ENCODE measurements around the gene LSM10. TPM values are rescaled to one million over a fixed set of nuclear protein-coding genes. Genes with fewer than 3 reads are reported as not detected.

LSM10 gene
- 32.3 and 36.4 TPM in 2 replicates for total RNA-seq (ENCODE audit: low replicate concordance)
- long read RNA-seq, transcript LSM10-201 (2 exons, 850 nt): major isoform, 11 of 13 reads
- long read RNA-seq, partial matches to known transcripts: 0 of 13 reads
- long read RNA-seq, other reads (novel, unspliced or antisense): 2 of 13 reads

DNA sequence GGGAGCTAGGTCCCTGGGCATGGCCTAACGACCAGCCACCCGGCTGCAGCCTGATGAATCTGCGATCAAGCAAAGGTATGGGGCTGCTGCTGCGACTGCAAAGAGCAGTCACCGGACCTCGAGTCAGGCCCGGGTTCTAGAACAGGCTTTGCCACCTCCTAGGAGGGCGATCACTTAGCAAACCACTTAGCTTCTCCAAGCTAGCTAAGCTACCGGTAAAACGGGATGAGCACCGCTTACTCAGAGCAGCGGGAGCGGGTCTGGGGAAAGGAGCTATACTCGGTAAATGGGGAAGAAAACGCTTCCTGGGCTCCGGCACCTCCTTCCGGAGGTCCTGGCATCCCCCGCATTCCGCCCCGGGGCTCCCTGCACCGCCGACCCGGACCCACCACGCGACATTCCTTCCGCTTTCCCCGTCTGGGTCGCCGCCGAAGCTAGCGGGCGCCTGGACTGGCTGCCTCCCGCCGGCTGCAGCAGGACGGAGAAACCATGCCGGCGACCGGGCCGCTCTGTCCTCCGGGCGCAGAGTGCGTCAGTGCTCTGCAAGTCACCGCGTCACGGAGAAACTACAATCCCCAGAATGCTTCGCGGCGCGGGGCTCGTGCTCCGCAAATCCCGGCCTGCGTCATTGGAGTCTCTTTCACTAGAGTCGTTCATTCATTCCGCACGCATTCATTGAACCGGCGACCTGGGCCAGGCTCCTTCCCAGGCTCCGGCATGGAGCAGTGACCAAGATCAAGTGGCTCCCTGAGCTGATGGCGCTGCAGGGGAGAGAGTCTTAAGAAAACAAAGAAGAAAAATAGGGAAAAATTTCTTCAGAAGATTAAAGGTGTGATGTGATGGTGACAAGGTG is at the start of gene LSM10:
Gene LSM10, minus strand, starts transcription at position 531 of the 853 bp plus-strand sequence. CDS start 3,779 bp downstream, outside the sequence.
- DNase-seq (ENCODE audit: extremely low spot score, unreplicated experiment): peak; percentile 89
- TF ChIP-seq, protein P1, sequence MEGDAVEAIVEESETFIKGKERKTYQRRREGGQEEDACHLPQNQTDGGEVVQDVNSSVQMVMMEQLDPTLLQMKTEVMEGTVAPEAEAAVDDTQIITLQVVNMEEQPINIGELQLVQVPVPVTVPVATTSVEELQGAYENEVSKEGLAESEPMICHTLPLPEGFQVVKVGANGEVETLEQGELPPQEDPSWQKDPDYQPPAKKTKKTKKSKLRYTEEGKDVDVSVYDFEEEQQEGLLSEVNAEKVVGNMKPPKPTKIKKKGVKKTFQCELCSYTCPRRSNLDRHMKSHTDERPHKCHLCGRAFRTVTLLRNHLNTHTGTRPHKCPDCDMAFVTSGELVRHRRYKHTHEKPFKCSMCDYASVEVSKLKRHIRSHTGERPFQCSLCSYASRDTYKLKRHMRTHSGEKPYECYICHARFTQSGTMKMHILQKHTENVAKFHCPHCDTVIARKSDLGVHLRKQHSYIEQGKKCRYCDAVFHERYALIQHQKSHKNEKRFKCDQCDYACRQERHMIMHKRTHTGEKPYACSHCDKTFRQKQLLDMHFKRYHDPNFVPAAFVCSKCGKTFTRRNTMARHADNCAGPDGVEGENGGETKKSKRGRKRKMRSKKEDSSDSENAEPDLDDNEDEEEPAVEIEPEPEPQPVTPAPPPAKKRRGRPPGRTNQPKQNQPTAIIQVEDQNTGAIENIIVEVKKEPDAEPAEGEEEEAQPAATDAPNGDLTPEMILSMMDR (conservative IDR thresholded peaks at IDR 0.05): no peak
- H3K9me3 Mint-ChIP-seq: no peaks in the 10 kb centered on the region
- H3K4me3 Mint-ChIP-seq: peak within 1 kb of the TSS; percentile 98
- H3K27ac Mint-ChIP-seq: peak within 1 kb of the TSS; percentile 97
- peaks cover 27% of the 10 kb centered on the region for H3K4me1 Mint-ChIP-seq (ENCODE audit: unreplicated experiment)
- no peaks in the 10 kb centered on the region for H3K27me3 Mint-ChIP-seq
- peaks cover 3% of the 10 kb centered on the region for H3K36me3 Mint-ChIP-seq

DNA sequence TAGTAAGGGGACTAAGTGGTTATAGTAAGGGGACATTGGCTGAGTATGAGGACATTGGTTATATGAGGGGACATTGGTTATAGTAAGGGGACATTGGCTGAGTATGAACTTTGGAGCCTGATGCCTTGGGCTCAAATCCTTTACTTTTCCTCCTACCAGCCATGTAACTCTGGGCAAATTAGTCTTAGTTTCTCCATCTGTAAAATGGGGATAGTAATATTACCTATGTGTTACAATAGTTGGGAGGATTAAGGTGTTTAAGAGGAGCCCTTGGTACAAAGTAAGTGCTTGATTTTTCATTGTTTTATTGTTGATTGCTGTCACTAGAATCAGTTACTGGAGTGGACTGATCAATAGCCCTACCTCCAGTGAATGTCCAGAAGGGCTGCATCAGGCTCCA is 49.7 kb upstream of the LSM10 start:
- no peaks in the 10 kb centered on the region for H3K36me3 Mint-ChIP-seq
- no peaks in the 10 kb centered on the region for H3K9me3 Mint-ChIP-seq
- no peaks in the 10 kb centered on the region for H3K27me3 Mint-ChIP-seq
- H3K27ac Mint-ChIP-seq: no peak overlapping the region
- TF ChIP-seq, protein P1 (conservative IDR thresholded peaks at IDR 0.05): no peak
- no peak overlapping the region for H3K4me3 Mint-ChIP-seq
- H3K4me1 Mint-ChIP-seq (ENCODE audit: unreplicated experiment): peaks cover 29% of the 10 kb centered on the region
- no peak for DNase-seq (ENCODE audit: extremely low spot score, unreplicated experiment)

DNA sequence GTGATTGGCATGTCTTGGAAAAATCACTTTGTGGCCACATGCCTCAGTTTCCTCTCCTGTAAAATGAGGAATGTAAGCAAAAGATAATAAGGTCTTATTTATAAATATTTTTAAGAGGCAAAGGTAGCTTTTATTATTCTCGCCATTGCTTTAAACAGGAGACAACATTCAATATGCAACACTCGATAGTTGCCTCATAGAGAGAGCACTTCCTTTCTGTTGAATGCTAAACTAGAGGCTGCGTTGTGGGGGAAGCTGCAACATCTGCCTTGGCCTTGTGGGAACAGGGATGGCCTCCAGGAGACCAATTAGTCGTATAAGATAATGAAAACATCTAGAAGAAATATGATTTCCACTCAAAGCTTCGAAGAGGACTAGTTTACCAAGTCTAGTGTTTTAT is 49.0 kb upstream of the LSM10 start:
- H3K27ac Mint-ChIP-seq: no peak overlapping the region
- no peaks in the 10 kb centered on the region for H3K36me3 Mint-ChIP-seq
- no peaks in the 10 kb centered on the region for H3K9me3 Mint-ChIP-seq
- no peak for DNase-seq (ENCODE audit: extremely low spot score, unreplicated experiment)
- H3K4me1 Mint-ChIP-seq (ENCODE audit: unreplicated experiment): peaks cover 29% of the 10 kb centered on the region
- no peak overlapping the region for H3K4me3 Mint-ChIP-seq
- TF ChIP-seq, protein P1 (conservative IDR thresholded peaks at IDR 0.05): no peak
- H3K27me3 Mint-ChIP-seq: no peaks in the 10 kb centered on the region

GRCh38 chr1:36446271-36446670 is 48.6 kb upstream of the LSM10 start:
- TF ChIP-seq, protein P1 (conservative IDR thresholded peaks at IDR 0.05): peak; percentile 62
- H3K4me3 Mint-ChIP-seq: no peak overlapping the region
- H3K4me1 Mint-ChIP-seq (ENCODE audit: unreplicated experiment): peaks cover 25% of the 10 kb centered on the region
- no peaks in the 10 kb centered on the region for H3K27me3 Mint-ChIP-seq
- no peaks in the 10 kb centered on the region for H3K36me3 Mint-ChIP-seq
- H3K27ac Mint-ChIP-seq: no peak overlapping the region
- H3K9me3 Mint-ChIP-seq: no peaks in the 10 kb centered on the region
- DNase-seq (ENCODE audit: extremely low spot score, unreplicated experiment): no peak

DNA sequence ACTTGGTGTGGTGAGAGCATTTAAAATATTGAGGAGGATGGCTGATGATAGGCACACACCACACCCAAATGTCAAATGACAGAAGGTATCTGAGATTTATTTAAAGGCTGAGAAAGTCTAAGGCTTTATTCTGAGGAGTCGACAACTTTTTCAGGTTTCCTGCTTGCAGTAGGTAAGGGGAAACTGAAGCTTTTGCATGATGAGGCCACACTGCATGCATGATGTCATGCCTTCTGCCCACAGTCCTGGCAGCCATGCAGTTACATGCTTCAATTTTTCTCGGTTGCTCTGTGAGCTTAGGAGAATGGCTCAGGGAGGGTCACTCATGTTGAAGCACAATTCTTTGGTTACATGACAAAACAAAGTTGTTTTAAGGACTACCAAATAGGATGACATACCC is 45.6 kb upstream of the LSM10 start:
- Mint-ChIP-seq H3K27me3 (no peaks in the 10 kb centered on the region), H3K36me3 (peaks cover 5% of the 10 kb centered on the region), H3K4me3 (no peak overlapping the region), H3K4me1 (ENCODE audit: unreplicated experiment) (peaks cover 27% of the 10 kb centered on the region), H3K9me3 (no peaks in the 10 kb centered on the region), H3K27ac (peak overlapping the region; percentile 88)
- DNase-seq (ENCODE audit: extremely low spot score, unreplicated experiment): no peak
- TF ChIP-seq, protein P1 (conservative IDR thresholded peaks at IDR 0.05): no peak

All from type B pancreatic cell (in vitro differentiated cells).